Breast epithelium (tissue), 4 donors: ENCODE results near the gene MARS1. TPM values are rescaled to one million over a fixed set of nuclear protein-coding genes. Genes with fewer than 3 reads are reported as not detected.

ENCODE experiments used
- DNase-seq, 2 donors: peaks; one replicate each; pipeline ENCODE4 v3.0.0-alpha.2; 2019; ENCODE audit warnings: low spot score in 2 of 2
- H3K27ac ChIP-seq, 2 donors: fragments of 200-600 bp; sonication (generic) in 1 of 2; one replicate each; pipeline ENCODE4 v1.5.1; 2016 to 2019; ENCODE audit warnings: mild to moderate bottlenecking in 1 of 2
- H3K27me3 ChIP-seq, 2 donors: fragments of 200-600 bp; sonication (generic) in 1 of 2; one replicate each; pipeline versions ENCODE4 v1.5.1 to v1.6.0; 2017 to 2019; ENCODE audit warnings: control low read depth in 1 of 2, mild to moderate bottlenecking in 1 of 2
- H3K36me3 ChIP-seq: fragments of 200-600 bp; one replicate; pipeline ENCODE4 v1.5.1; 2019
- H3K4me1 ChIP-seq, 2 donors: fragments of 200-600 bp; sonication (generic); one replicate each; pipeline ENCODE4 v1.5.1; 2016 to 2019; ENCODE audit warnings: control low read depth in 1 of 2
- H3K4me3 ChIP-seq, 3 donors: fragments of 200-600 bp; sonication (generic); 1 replicate in 2 of 3; 2 replicates in 1 of 3; pipeline ENCODE4 v1.5.1; 2016 to 2019; ENCODE audit warnings: mild to moderate bottlenecking in 3 of 3, moderate library complexity in 2 of 3
- H3K9me3 ChIP-seq, 2 donors: fragments of 200-600 bp; sonication (generic) in 1 of 2; one replicate each; pipeline ENCODE4 v1.5.1; 2016 to 2019; ENCODE audit warnings: control low read depth in 1 of 2
- POLR2A ChIP-seq: fragments of 450-650 bp; IDR thresholded peaks from one replicate; pipeline ENCODE4 v1.6.1; 2016; ENCODE audit warnings: antibody characterized with exemption, mild to moderate bottlenecking, moderate library complexity
- POLR2AphosphoS5 ChIP-seq, 3 donors: sonication (generic); formaldehyde crosslinking; IDR thresholded peaks; one replicate each; pipeline ENCODE4 v1.6.1; 2017; ENCODE audit warnings: antibody characterized with exemption in 3 of 3
- intact Hi-C: fragments of 100-400 bp; cut with DNase I; formaldehyde crosslinking; loops from one replicate; pipeline ENCODE4 v1.15.1; 2023; ENCODE audit warnings: low total_unique reads
- total RNA-seq, 3 donors: library from RNA; depleted of rRNA; stranded (reverse); fragments of >200 nt; gene quantifications; one replicate each; pipeline ENCODE4 v1.1.0, GENCODE V29; 2016
- TF ChIP-seq, protein P1 (sequence below), 3 donors: fragments of 450-650 bp; IDR thresholded peaks; one replicate each; pipeline ENCODE4 v1.5.1; 2016 to 2017; ENCODE audit warnings: antibody characterized with exemption in 3 of 3, mild to moderate bottlenecking in 3 of 3, moderate library complexity in 3 of 3

Gene MARS1
- total RNA-seq, 3 donors from 2014 or later, result 39.2 to 65.9 (median 60.2) TPM

DNA sequence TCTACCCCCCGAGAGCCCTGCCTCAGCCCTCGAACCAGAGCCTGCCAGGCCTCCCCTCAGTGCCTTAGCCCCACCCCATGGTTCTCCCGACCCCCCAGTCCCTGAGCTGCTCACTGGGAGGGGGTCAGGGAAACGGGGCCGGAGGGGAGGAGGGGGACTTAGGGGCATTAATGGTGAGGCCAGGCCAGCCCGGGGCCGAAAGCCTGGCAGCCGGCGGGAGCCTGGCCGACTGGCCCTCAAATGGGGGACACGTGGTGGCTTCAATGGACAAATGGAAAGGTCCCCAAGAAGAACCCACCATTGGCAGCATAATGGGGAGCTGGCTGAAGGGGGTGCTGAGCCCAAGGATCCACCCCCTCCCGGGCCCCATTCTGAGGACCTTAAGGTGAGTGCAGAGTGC, 40.3 kb downstream of the MARS1 start:
- Histone ChIP-seq H3K9me3 (no peaks in the 10 kb centered on the region), H3K4me1 (peaks cover 0 to 17% of the 10 kb centered on the region in 2 donors), H3K27me3 (no peaks in the 10 kb centered on the region), H3K4me3 (no peak overlapping the region), H3K27ac (no peak overlapping the region), H3K36me3 (peaks cover 4% of the 10 kb centered on the region)
- intact Hi-C loops, result no loop called here
- no peak for DNase-seq
- TF ChIP-seq, protein P1, sequence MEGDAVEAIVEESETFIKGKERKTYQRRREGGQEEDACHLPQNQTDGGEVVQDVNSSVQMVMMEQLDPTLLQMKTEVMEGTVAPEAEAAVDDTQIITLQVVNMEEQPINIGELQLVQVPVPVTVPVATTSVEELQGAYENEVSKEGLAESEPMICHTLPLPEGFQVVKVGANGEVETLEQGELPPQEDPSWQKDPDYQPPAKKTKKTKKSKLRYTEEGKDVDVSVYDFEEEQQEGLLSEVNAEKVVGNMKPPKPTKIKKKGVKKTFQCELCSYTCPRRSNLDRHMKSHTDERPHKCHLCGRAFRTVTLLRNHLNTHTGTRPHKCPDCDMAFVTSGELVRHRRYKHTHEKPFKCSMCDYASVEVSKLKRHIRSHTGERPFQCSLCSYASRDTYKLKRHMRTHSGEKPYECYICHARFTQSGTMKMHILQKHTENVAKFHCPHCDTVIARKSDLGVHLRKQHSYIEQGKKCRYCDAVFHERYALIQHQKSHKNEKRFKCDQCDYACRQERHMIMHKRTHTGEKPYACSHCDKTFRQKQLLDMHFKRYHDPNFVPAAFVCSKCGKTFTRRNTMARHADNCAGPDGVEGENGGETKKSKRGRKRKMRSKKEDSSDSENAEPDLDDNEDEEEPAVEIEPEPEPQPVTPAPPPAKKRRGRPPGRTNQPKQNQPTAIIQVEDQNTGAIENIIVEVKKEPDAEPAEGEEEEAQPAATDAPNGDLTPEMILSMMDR (IDR thresholded peaks at IDR 0.05), result no peak

DNA sequence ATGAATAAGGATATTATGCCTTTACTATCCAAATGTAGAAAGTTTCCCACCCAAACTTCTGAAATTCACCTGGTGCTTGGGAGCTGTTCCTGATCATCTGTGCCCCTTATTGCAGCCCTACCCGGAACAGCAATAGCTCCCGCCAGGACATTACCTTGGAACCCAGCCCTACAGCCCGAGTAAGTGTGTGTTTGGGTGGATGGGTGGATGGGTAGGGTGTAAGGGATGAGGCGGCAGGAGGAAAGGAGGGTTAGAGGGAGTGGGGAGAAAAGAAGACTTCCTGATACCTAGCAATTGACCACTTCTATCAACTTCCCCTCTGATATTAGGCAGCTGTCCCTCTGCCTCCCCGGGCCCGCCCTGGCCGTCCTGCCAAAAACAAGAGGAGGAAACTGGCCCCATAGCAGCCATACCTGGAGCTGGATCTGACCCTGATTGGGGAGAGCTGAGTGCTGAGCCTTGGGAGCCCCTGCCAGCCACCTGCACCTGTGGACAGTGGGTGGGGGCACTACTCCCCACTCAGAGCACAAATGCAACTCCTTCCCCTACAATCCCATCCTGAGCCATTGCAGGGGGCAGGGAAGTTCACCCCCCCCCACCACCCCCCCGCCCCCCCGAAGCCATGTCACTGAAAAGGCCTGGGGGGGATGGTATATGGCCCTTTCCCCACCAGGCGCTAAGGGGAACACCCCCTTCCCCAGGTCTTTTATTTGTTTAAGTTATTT, 41.1 kb downstream of the MARS1 start:
- DNase-seq, result no peak
- no peaks in the 10 kb centered on the region for H3K27me3 ChIP-seq
- peaks cover 4% of the 10 kb centered on the region for H3K36me3 ChIP-seq
- intact Hi-C loops, result no loop called here
- peaks cover 0 to 10% of the 10 kb centered on the region in 2 donors for H3K4me1 ChIP-seq
- no peak overlapping the region for H3K27ac ChIP-seq
- TF ChIP-seq POLR2AphosphoS5 (IDR thresholded peaks at IDR 0.05) (no peak), POLR2A (no peak)
- TF ChIP-seq, protein P1 (IDR thresholded peaks at IDR 0.05), result no peak
- H3K4me3 ChIP-seq, result no peak overlapping the region
- H3K9me3 ChIP-seq, result no peaks in the 10 kb centered on the region

DNA sequence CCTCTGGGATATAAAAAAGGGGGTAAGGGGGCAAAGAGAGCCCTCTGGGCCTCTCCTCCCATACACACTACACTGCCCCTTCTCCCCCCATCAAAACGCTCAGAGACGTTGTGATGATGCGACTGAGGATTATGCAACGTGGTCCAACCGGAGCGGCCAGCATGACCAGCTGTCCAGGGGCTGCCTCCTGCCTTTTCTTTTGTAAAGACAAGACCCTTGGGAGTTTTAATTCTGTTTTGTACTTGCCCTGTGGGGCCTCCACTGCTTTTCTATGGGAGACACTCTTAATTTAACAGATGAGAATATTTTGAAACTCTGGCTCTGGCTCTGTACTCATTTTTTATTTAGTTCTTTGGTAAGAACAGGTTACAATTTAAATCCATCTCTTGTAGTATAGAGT, 42.0 kb downstream of the MARS1 start:
- H3K27ac ChIP-seq, result no peak overlapping the region
- intact Hi-C loops, result no loop called here

DNA sequence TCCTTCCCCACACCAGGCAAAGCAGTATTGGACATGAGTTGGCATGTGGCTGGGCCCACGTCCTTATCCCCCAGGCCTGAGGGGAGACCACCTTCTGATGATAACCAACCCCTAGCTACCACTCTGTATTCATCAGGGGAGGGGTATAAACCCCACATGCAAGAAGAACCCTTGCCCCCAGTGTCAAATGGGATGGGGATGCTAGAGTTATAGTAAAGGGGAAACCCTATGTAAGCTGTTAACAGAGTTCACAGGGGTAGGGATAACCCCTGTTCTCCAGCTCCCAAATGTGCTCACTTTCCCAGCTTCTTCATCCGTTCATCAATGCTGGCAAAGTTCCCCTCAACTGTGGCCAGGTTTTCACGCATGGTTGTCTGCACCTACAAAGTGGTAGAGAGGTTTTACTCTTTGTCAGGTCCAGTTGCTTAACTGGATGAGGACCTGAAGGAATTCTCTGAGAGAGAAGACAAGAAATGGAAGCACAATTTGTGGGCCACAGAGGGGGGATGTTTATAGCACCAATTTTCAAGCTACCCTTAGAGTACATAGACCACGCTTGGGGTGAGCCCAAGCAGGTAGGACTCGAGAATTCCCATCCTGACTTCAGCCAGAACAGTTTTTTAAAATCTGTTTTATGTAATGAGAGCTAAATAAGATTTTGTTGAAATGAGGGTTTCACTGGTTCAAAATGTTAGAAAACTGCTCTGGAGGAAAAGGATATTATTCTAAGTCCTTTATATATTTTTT, 42.7 kb downstream of the MARS1 start:
- DNase-seq, result no peak
- H3K9me3 ChIP-seq, result no peaks in the 10 kb centered on the region
- H3K27me3 ChIP-seq, result no peaks in the 10 kb centered on the region
- intact Hi-C loops, result no loop called here
- no peak overlapping the region for H3K27ac ChIP-seq
- no peak overlapping the region for H3K4me3 ChIP-seq
- no peaks in the 10 kb centered on the region for H3K4me1 ChIP-seq
- H3K36me3 ChIP-seq, result peaks cover 4% of the 10 kb centered on the region
- TF ChIP-seq, protein P1 (IDR thresholded peaks at IDR 0.05), result no peak
- TF ChIP-seq POLR2AphosphoS5 (IDR thresholded peaks at IDR 0.05) (no peak), POLR2A (no peak)

More for the DNA sequence above, 42.0 kb downstream of the MARS1 start:
- H3K9me3 ChIP-seq, result no peaks in the 10 kb centered on the region
- H3K4me1 ChIP-seq, result peaks cover 0 to 2% of the 10 kb centered on the region in 2 donors
- peaks cover 4% of the 10 kb centered on the region for H3K36me3 ChIP-seq
- DNase-seq, result no peak
- no peak for TF ChIP-seq POLR2A
- no peak for TF ChIP-seq POLR2AphosphoS5 (IDR thresholded peaks at IDR 0.05)
- TF ChIP-seq, protein P1 (IDR thresholded peaks at IDR 0.05), result no peak
- no peaks in the 10 kb centered on the region for H3K27me3 ChIP-seq
- H3K4me3 ChIP-seq, result no peak overlapping the region

DNA sequence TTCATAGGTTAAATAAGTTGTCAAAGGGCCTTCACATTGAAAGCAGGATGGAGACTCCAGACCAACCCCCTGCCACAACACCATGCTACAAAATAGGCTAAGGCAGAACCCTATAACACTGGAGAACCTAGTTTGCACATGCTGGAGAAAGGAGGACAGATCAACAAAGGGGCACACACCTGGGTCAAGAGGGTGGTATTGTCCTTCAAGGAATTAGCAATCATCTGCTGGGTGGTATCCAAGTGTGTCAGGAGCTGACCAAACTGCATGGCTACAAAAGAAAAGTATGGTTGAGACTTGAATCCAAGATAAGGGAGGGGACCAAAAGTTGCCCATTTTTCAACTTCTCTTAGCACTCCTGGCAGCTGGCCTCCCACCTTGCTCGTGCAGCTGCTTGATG, 44.0 kb downstream of the MARS1 start:
- H3K4me1 ChIP-seq, result no peaks in the 10 kb centered on the region
- peaks cover 4% of the 10 kb centered on the region for H3K36me3 ChIP-seq
- no peaks in the 10 kb centered on the region for H3K9me3 ChIP-seq
- TF ChIP-seq, protein P1 (IDR thresholded peaks at IDR 0.05), result no peak
- no peak for TF ChIP-seq POLR2AphosphoS5 (IDR thresholded peaks at IDR 0.05)
- no peak for TF ChIP-seq POLR2A
- no peaks in the 10 kb centered on the region for H3K27me3 ChIP-seq
- DNase-seq, result no peak
- intact Hi-C loops, result no loop called here
- H3K4me3 ChIP-seq, result no peak overlapping the region
- H3K27ac ChIP-seq, result no peak overlapping the region
